Left lung (tissue), 10 donors: ENCODE measurements around the gene PDE10A. TPM values are rescaled to one million over a fixed set of nuclear protein-coding genes. Genes with fewer than 3 reads are reported as not detected.

Source experiments
- ATAC-seq: fragments of 200-7000 bp; cut with Tn5 transposase; one replicate; pipeline ENCODE4 v1.9.1; 2020; ENCODE audit warnings: moderate library complexity
- DNase-seq, 4 donors: peaks; one replicate each; pipeline ENCODE4 v3.0.0-alpha.2; 2013 to 2020
- H3K27ac ChIP-seq, 2 donors: fragments of 200-600 bp; sonication (generic) in 1 of 2; one replicate each; pipeline versions ENCODE4 v1.5.0 to v1.8.0; 2020 to 2021
- H3K27me3 ChIP-seq, 2 donors: fragments of 200-600 bp; sonication (generic) in 1 of 2; one replicate each; pipeline versions ENCODE4 v1.5.0 to v1.8.0; 2020 to 2021
- H3K36me3 ChIP-seq, 2 donors: fragments of 200-600 bp; sonication (generic) in 1 of 2; one replicate each; pipeline versions ENCODE4 v1.5.0 to v1.8.0; 2020 to 2021
- H3K4me1 ChIP-seq, 2 donors: fragments of 200-600 bp; one replicate each; pipeline ENCODE4 v1.8.0; 2021
- H3K4me3 ChIP-seq, 2 donors: fragments of 200-600 bp; sonication (generic) in 1 of 2; one replicate each; pipeline versions ENCODE4 v1.5.0 to v1.8.0; 2020 to 2021; ENCODE audit warnings: mild to moderate bottlenecking in 1 of 2
- H3K9me3 ChIP-seq, 2 donors: fragments of 200-600 bp; sonication (generic) in 1 of 2; one replicate each; pipeline versions ENCODE4 v1.5.0 to v1.8.0; 2020 to 2021
- CTCF ChIP-seq, 2 donors: fragments of 200-600 bp; sonication (generic) in 1 of 2; IDR thresholded peaks; one replicate each; pipeline versions ENCODE4 v1.5.0 to v1.8.0; 2021; ENCODE audit warnings: antibody characterized with exemption in 2 of 2
- intact Hi-C, 2 donors: fragments of 100-400 bp; cut with DNase I; formaldehyde crosslinking; loops; one replicate each; pipeline versions ENCODE4 v1.11.2 to v1.14.2; 2022
- polyA plus RNA-seq, 6 donors: library from polyadenylated mRNA; unstranded; fragments of 120-200 nt; gene quantifications; one replicate each; pipeline ENCODE4 v1.2.1, GENCODE V29; 2013; ENCODE audit not compliant: insufficient read length in 6 of 6
- total RNA-seq, 2 donors: library from RNA; stranded (reverse); fragmentation: NEBNext Ultra II Directional; extraction: Animal tissue kit (Norgen Biotek cat#: 25700); gene quantifications; one replicate each; pipeline ENCODE4 v1.2.1, GENCODE V29; 2021
- donor health status: DM: no; HTN: yes; CAD: no.
- donor health status: DM: no; HTN: no; CAD: no.

The PDE10A gene
- total and polyA plus RNA-seq, 8 donors = 1.3 to 10.0 (median 8.2) TPM

GRCh38 chr6:165663736-165664558, 906 bp upstream of the PDE10A start:
- no peaks in the 10 kb centered on the region for H3K36me3 ChIP-seq
- peaks cover 60 to 96% of the 10 kb centered on the region in 2 donors for H3K27me3 ChIP-seq
- no peak for TF ChIP-seq CTCF (IDR thresholded peaks at IDR 0.05)
- H3K4me3 ChIP-seq = peak overlapping the region; percentile 41 to 43
- ATAC-seq (no peak), DNase-seq (peak in 1 of 4 donors; percentile 63)
- intact Hi-C loops = no loop called here
- no peaks in the 10 kb centered on the region for H3K9me3 ChIP-seq
- H3K4me1 ChIP-seq = peaks cover 10 to 28% of the 10 kb centered on the region in 2 donors
- no peak overlapping the region for H3K27ac ChIP-seq

GRCh38 chr6:165663377-165663735, 315 bp upstream of the PDE10A start:
- H3K36me3 ChIP-seq = no peaks in the 10 kb centered on the region
- intact Hi-C loops = no loop called here
- no peak for TF ChIP-seq CTCF (IDR thresholded peaks at IDR 0.05)
- DNase-seq (peak in 2 of 4 donors; percentile 63), ATAC-seq (no peak)
- peaks cover 60 to 99% of the 10 kb centered on the region in 2 donors for H3K27me3 ChIP-seq
- H3K4me3 ChIP-seq = peak overlapping the region; percentile 41 to 43
- H3K27ac ChIP-seq = no peak overlapping the region
- no peaks in the 10 kb centered on the region for H3K9me3 ChIP-seq
- H3K4me1 ChIP-seq = peaks cover 10 to 28% of the 10 kb centered on the region in 2 donors

GRCh38 chr6:165662041-165662748, 846 bp downstream of the PDE10A start:
- ATAC-seq (no peak), DNase-seq (peak in 2 of 4 donors; percentile 36 to 71)
- Histone ChIP-seq H3K36me3 (no peaks in the 10 kb centered on the region), H3K27me3 (peaks cover 60 to 96% of the 10 kb centered on the region in 2 donors), H3K4me1 (peaks cover 10 to 28% of the 10 kb centered on the region in 2 donors), H3K9me3 (no peaks in the 10 kb centered on the region), H3K27ac (peak overlapping the region in 1 of 2 donors; percentile 28), H3K4me3 (peak overlapping the region; percentile 28 to 41)
- intact Hi-C loops = no loop called here
- TF ChIP-seq CTCF (IDR thresholded peaks at IDR 0.05) = no peak

GRCh38 chr6:165661664-165662025, 1.4 kb downstream of the PDE10A start:
- TF ChIP-seq CTCF (IDR thresholded peaks at IDR 0.05) = no peak
- Histone ChIP-seq H3K4me3 (peak overlapping the region; percentile 28 to 41), H3K27ac (peak overlapping the region; percentile 28 to 39), H3K27me3 (peaks cover 55 to 91% of the 10 kb centered on the region in 2 donors), H3K9me3 (no peaks in the 10 kb centered on the region), H3K4me1 (peaks cover 10 to 28% of the 10 kb centered on the region in 2 donors), H3K36me3 (no peaks in the 10 kb centered on the region)
- ATAC-seq = no peak
- DNase-seq = no peak
- intact Hi-C loops = no loop called here
